Stimulated activated CD4-positive, alpha-beta T cell treated with anti-CD3 and anti-CD28 coated beads, Interleukin-2, amount 100 ng/mL, for 48 hours (primary cell): ENCODE measurements around the gene MAP4K5.
"Not testable (repeated sequence)": the region's sequence is repeated elsewhere in the genome, so short reads cannot be mapped to it uniquely, and the experiment has no call there.

ENCODE experiments used
- DNase-seq, 2 donors: peaks; one replicate each; pipeline ENCODE4 v3.0.0-alpha.2; 2020

The MAP4K5 gene

GRCh38 chr14:50532502-50533240 is at the start of gene MAP4K5:
Gene MAP4K5 (minus strand): TSS chr14:50532569. CDS start chr14:50532049, 520 bp downstream.
- peak; percentile 78 to 88 for DNase-seq

GRCh38 chr14:50578433-50578832 is 46.1 kb upstream of the MAP4K5 start:
- DNase-seq, result no peak

GRCh38 chr14:50577982-50578381 is 45.6 kb upstream of the MAP4K5 start:
- no peak for DNase-seq

- no peak for DNase-seq
These were observed 43.4 kb upstream of the MAP4K5 start for GRCh38 chr14:50575769-50576168.

- DNase-seq, result no peak
These were observed 41.5 kb upstream of the MAP4K5 start for GRCh38 chr14:50573862-50574261.

GRCh38 chr14:50569714-50570274 is 37.4 kb upstream of the MAP4K5 start:
- DNase-seq, result no peak

GRCh38 chr14:50562841-50563240 is 30.5 kb upstream of the MAP4K5 start:
- DNase-seq, result no peak

- DNase-seq, result peak; percentile 43 to 45
These were observed 28.5 kb upstream of the MAP4K5 start for GRCh38 chr14:50560931-50561285.

GRCh38 chr14:50559990-50560930 is 27.9 kb upstream of the MAP4K5 start, which contains the start of gene ATL1:
Gene ATL1 (plus strand): TSS chr14:50560145. CDS start chr14:50560266, 121 bp downstream.
- peak; percentile 28 to 31 for DNase-seq

- DNase-seq, result not testable (repeated sequence)
These were observed 20.4 kb upstream of the MAP4K5 start for GRCh38 chr14:50552796-50553195.

GRCh38 chr14:50551877-50552276 is 19.5 kb upstream of the MAP4K5 start:
- DNase-seq, result no peak

GRCh38 chr14:50550294-50550693 is 17.9 kb upstream of the MAP4K5 start:
- no peak for DNase-seq

- no peak for DNase-seq
These were observed 13.2 kb upstream of the MAP4K5 start for GRCh38 chr14:50545618-50546017.

- DNase-seq, result no peak
These were observed 12.5 kb upstream of the MAP4K5 start for GRCh38 chr14:50544911-50545310.

GRCh38 chr14:50542941-50543418 is 10.6 kb upstream of the MAP4K5 start:
- peak; percentile 16 to 22 for DNase-seq

- no peak for DNase-seq
These were observed 8.8 kb upstream of the MAP4K5 start for GRCh38 chr14:50541159-50541567.

GRCh38 chr14:50539051-50539450 is 6.7 kb upstream of the MAP4K5 start:
- no peak for DNase-seq

- DNase-seq, result not testable (repeated sequence)
These were observed 5.7 kb upstream of the MAP4K5 start for GRCh38 chr14:50538034-50538433.

GRCh38 chr14:50534997-50535396 is 2.6 kb upstream of the MAP4K5 start:
- no peak for DNase-seq

- DNase-seq, result no peak
These were observed 2.0 kb upstream of the MAP4K5 start for GRCh38 chr14:50534416-50534815.

GRCh38 chr14:50533806-50534205 is 1.4 kb upstream of the MAP4K5 start:
- DNase-seq, result no peak

GRCh38 chr14:50533241-50533705 is 904 bp upstream of the MAP4K5 start:
- DNase-seq, result no peak
